ENCODE results near the gene DLG5. TPM values are rescaled to one million over a fixed set of nuclear protein-coding genes. Genes with fewer than 3 reads are reported as not detected.

Gene DLG5
- total and polyA plus RNA-seq, 7 donors, result 6.0 to 78.1 (median 41.0) TPM

DNA sequence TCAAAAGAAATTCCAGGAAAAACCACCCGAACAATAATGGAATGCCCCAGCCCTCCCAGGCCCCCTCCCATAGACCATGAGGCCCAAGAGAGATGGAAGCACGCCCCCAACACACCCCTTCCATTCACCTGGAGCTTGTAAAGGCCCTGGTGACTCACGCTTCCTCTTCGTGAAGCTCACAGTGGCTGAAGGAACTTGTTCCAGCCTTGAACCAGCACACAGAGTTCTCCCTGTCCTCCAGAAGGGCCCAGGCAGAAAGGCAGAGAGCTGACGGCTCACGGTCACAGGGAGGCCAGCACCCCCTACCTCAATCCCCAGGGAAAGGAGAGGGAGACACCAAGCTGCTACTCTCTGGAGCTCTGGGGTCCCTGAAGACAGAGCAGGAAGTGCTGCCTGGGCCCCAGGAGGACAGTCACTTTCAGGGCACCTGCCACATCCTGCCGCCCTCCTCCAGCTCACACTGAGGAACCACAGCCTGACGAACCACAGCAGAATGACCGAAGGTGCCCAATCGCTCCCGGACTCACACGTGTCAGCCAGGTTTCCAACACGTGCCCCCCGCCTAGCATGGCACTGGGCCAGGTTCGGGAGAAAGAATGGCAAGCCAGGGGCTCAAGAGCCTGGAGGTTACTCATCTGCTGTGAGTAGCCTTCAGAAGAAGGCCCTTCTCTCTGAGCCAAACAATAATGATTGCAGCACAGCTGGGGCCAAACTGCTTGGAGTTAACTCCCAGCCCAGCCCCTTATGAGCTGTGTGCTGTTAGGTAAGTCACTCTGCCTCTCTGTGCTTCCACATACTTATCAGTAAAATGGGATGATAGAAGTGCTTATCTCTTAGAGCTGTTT, 52.8 kb downstream of the DLG5 start:
- DNase-seq, result peak; percentile 91
- intact Hi-C loops (cut with DNase I), result loop anchor here (2.0 to 10.0 kb wide), 2 partner anchors 29 to 101 kb away; no protein-coding TSS in a partner anchor
- H3K4me3 ChIP-seq, result no peak overlapping the region

GRCh38 chr10:77872947-77873535, 53.5 kb downstream of the DLG5 start:
- peaks cover 0 to under 1% (median 0%) of the 10 kb centered on the region in 4 donors for H3K36me3 ChIP-seq
- no peak for DNase-seq
- peaks cover 0 to 86% (median 79%) of the 10 kb centered on the region in 4 donors for H3K4me1 ChIP-seq
- H3K9me3 ChIP-seq, result no peaks in the 10 kb centered on the region
- no peaks in the 10 kb centered on the region for H3K27me3 ChIP-seq
- H3K27ac ChIP-seq, result peak overlapping the region; percentile 80 to 91 (median 83)
- TF ChIP-seq POLR2AphosphoS5 (IDR thresholded peaks at IDR 0.05) (peak in 1 of 4 donors; percentile 5), EP300 (IDR thresholded peaks at IDR 0.05) (peak in 1 of 4 donors; percentile 19)
- TF ChIP-seq, protein P1, sequence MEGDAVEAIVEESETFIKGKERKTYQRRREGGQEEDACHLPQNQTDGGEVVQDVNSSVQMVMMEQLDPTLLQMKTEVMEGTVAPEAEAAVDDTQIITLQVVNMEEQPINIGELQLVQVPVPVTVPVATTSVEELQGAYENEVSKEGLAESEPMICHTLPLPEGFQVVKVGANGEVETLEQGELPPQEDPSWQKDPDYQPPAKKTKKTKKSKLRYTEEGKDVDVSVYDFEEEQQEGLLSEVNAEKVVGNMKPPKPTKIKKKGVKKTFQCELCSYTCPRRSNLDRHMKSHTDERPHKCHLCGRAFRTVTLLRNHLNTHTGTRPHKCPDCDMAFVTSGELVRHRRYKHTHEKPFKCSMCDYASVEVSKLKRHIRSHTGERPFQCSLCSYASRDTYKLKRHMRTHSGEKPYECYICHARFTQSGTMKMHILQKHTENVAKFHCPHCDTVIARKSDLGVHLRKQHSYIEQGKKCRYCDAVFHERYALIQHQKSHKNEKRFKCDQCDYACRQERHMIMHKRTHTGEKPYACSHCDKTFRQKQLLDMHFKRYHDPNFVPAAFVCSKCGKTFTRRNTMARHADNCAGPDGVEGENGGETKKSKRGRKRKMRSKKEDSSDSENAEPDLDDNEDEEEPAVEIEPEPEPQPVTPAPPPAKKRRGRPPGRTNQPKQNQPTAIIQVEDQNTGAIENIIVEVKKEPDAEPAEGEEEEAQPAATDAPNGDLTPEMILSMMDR (IDR thresholded peaks at IDR 0.05), result no peak
- WGBS, 2 donors, result 86 to 89% methylated on average over 7 of the region's 7 CpGs
- no peak overlapping the region for H3K4me3 ChIP-seq
- intact Hi-C loops (cut with DNase I), result loop anchor here (2.0 to 10.0 kb wide), 2 partner anchors 28 to 102 kb away; no protein-coding TSS in a partner anchor

More for the DNA sequence above, 52.8 kb downstream of the DLG5 start:
- no peaks in the 10 kb centered on the region for H3K9me3 ChIP-seq
- H3K36me3 ChIP-seq, result no peaks in the 10 kb centered on the region
- peaks cover 0 to 87% (median 83%) of the 10 kb centered on the region in 4 donors for H3K4me1 ChIP-seq
- WGBS, 2 donors, result 30 to 38% methylated on average over 15 of the region's 15 CpGs
- TF ChIP-seq EP300 (IDR thresholded peaks at IDR 0.05) (peak; percentile 36 to 97 (median 82)), POLR2A (IDR thresholded peaks at IDR 0.05) (no peak), POLR2AphosphoS5 (IDR thresholded peaks at IDR 0.05) (peak; percentile 21 to 72 (median 54))
- TF ChIP-seq, protein P1 (IDR thresholded peaks at IDR 0.05), result no peak
- H3K27me3 ChIP-seq, result no peaks in the 10 kb centered on the region
- H3K27ac ChIP-seq, result peak overlapping the region; percentile 80 to 91 (median 83)

GRCh38 chr10:77872151-77872946, 54.2 kb downstream of the DLG5 start:
- 84 to 85% methylated on average over 18 of the region's 18 CpGs for WGBS, 2 donors
- Histone ChIP-seq H3K4me1 (peaks cover 0 to 79% (median 74%) of the 10 kb centered on the region in 4 donors), H3K9me3 (no peaks in the 10 kb centered on the region), H3K4me3 (no peak overlapping the region), H3K27ac (peak overlapping the region; percentile 80 to 91 (median 83)), H3K36me3 (peaks cover 0 to 6% (median 1%) of the 10 kb centered on the region in 4 donors), H3K27me3 (no peaks in the 10 kb centered on the region)
- TF ChIP-seq EP300 (IDR thresholded peaks at IDR 0.05) (peak; percentile 96 to 99 (median 97)), POLR2A (IDR thresholded peaks at IDR 0.05) (no peak), POLR2AphosphoS5 (IDR thresholded peaks at IDR 0.05) (peak; percentile 63 to 82 (median 78))
- TF ChIP-seq, protein P1 (IDR thresholded peaks at IDR 0.05), result no peak
- intact Hi-C loops (cut with DNase I), result loop anchor here (2.0 to 10.0 kb wide), 2 partner anchors 28 to 102 kb away; no protein-coding TSS in a partner anchor
- DNase-seq, result peak; percentile 94

GRCh38 chr10:77869626-77870420, 56.7 kb downstream of the DLG5 start:
- WGBS, 2 donors, result 87 to 92% methylated on average over 4 of the region's 4 CpGs
- peaks cover 6 to 17% (median 9%) of the 10 kb centered on the region in 4 donors for H3K36me3 ChIP-seq
- peak overlapping the region; percentile 80 to 91 (median 83) for H3K27ac ChIP-seq
- no peak for TF ChIP-seq POLR2A (IDR thresholded peaks at IDR 0.05)
- TF ChIP-seq POLR2AphosphoS5 (IDR thresholded peaks at IDR 0.05), result peak in 2 of 4 donors; percentile 17 to 21
- peak; percentile 19 to 85 (median 64) for TF ChIP-seq EP300 (IDR thresholded peaks at IDR 0.05)
- no peak overlapping the region for H3K4me3 ChIP-seq
- H3K27me3 ChIP-seq, result no peaks in the 10 kb centered on the region
- peaks cover 0 to 92% (median 83%) of the 10 kb centered on the region in 4 donors for H3K4me1 ChIP-seq
- intact Hi-C loops (cut with DNase I), result loop anchor here (5.0 to 10.0 kb wide), 2 partner anchors 57 to 105 kb away; partner anchors contain the start of gene DLG5
- no peaks in the 10 kb centered on the region for H3K9me3 ChIP-seq
- DNase-seq, result no peak
